HG02798 (cell line): ENCODE results near the gene MRPL2.
A peak's percentile ranks its signal among the peaks of the same experiment; 100 is the strongest.

Experiments used
- ATAC-seq: cut with Tn5 transposase; IDR thresholded peaks from one replicate; pipeline ENCODE4 v1.9.1; 2021; ENCODE audit warnings: mild to moderate bottlenecking; ENCODE audit not compliant: unreplicated experiment, poor library complexity

MRPL2 gene

DNA sequence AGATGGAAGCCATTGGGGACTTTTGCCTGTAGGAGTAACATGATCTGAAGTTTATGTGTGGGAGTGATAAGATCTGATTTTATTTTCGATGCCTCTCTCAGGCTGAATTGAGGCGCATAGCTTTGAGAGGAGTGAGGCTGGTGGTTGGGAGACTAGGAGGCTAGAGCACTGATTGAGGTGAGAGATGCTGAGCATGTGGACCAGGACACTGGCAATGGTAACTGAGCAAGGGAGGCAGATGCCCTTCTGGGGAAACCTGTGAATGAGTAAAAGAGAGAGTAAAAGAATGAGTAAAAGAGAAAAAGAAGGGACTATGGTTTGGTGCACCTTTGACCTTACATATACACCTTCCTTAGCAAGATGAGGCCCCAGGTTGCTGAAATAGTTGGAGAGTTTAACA lies 34.8 kb downstream of the MRPL2 start:
- ATAC-seq: no peak

DNA sequence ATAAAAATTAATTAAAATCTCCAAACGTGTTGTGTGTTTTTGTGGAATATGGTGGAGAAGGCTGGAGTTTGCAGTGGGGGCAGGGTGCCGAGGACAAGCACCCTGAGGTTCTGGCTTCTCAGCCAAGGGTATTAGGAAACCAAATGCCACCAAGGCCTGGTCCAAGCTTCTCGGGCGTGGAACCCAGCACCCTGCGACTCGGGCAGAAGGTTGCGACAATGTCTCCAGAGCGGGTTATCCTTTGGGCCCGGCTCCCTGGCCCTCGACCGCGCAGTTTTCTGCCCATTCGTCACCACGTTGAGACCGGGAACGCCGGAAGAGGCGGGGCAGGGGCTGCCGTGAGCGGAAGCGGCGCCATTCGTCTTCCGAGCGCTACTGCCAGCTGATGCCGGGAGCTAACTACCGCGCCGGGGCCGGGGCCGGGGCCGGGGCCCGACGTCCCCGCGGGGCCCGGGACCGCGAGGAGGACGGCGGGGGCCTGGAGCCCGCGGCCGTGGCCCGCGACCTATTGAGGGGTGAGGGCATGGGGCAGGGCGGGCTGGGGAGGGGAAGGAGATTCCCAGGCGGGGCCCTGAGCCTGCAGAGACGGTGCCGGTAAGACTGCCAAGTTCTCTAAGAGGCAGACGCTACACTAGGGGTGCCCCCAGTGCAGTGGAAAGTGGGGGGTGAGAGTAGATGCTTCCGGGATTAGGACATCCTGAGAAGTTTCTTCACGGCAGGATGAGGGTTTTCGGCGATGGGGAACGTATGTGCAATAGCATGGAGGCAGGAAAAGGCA lies 37.8 kb downstream of the MRPL2 start, which contains the start of gene RRP36:
TSS of gene RRP36 (plus strand) at position 354 of the 778 bp plus-strand sequence. CDS start at position 386, 32 bp downstream.
- peak; percentile 82 for ATAC-seq

DNA sequence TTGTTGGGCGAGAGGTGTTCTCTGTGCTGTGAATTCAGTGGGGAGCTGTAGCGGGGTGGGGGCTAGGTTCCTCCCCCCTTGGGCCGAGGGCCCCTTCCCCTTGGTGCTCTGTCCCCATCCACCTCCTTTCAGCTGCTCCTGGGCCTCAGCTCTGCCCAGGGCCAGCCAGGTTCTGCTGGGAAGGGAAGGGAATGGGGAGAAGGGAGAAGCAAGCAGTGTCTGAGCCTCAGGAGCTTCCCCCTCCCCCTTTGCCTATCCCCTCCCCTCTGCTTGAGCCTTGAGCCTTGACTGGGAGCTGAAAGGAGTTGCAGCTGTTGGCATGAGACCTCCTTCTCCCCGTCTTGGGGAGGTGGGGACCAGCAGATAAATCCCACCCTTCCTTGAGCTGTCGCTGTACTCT lies 38.4 kb downstream of the MRPL2 start:
- no peak for ATAC-seq

DNA sequence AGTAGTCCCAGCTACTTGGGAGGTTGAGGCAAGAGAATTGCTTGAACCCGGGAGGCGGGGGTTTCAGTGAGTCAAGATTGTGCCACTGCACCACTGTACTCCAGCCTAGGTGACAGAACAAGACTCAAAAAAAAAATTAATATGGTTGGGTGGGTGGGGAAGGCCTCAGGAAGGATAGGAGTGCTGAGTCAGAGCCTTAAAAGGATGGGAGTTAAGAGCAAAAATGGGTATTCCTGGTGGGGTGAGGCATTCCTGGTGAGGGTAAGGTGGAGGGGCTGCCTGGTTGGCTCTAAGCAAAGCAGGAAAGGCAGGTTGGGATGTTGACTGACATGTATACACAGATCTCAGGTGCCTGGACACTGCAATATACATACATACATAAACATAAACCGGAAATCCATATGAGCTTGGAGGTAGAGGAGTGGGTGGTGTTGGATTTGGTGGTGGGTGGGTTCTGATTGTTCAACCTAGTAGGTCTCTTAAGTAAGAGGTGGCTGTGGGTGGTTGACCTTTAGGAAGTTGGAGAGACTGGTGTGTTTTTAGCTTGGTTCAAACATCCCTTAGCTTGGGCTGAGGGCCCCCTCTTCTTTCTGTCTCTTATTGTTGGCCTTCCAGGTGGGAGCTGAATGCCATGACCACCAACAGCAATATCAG lies 39.1 kb downstream of the MRPL2 start:
- no peak for ATAC-seq

DNA sequence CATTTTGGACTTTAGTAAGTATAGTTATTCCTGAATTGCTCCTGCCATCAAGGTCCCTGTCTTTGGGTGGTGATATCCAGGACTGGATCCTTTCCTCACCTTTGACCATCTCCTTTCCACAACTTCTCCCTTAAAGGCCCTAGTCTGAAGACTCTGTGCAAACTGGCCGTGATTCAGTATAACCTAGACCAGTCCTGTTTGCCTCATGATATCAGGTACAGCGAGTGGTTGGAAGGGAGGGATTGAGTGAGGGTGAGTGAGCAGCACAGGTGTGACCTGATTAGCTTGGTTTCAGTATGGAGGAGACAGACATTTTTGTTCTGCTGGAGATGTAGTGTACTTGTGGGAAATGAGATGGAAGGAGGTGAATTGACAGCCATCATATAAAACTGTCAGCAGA lies 40.1 kb downstream of the MRPL2 start:
- ATAC-seq: no peak

DNA sequence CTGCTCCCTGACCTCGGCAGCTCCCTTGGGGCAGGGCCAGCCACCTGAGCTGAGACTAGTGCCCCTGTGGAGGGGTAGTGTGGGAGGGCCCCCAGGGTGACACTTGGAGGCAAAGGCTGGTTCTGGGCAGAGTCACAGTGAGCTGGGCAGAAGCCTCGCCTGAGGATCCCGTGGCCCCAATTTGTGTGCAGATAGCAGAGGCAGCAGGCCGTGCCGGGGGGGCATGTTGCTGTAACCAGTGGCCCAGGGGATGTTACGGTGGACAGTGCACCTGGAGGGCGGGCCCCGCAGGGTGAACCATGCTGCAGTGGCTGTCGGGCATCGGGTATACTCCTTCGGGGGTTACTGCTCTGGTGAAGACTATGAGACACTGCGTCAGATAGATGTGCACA lies 42.3 kb downstream of the MRPL2 start:
- ATAC-seq: no peak

DNA sequence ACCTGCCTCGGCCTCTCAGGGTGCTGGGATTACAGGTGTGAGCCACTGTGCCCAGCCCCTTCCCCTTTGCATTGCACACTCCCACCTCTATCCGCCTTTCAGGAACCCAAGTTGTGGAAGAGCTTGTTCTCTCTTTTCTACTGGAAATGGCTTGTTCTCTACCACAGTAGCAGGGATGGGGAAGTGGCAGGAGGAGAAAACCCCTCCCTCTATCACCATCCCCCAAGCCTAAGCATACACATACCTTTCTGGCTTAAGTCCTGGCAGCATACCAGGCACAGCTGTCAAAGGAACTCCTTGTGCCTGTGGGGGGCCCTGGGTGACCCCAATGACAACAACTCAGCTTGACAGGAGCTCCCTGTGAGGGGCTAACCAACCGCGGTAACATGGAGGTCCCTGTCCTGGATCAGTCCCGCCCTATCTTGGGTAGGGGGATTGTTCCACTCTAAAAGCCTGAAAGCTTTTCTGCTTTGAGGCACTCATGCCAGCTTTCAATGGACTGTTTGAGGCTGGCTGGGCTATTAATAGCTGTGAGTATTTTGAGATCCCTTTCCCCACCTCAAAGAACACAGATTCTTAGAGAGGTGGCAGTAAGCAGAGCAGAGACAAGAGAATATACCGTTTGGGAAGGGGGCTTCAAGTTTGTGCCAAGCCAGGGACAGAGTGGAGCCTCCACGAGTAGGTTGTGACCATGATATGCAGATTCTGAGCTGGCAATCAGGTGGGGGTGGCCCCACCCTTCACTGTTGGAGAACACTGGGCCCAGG lies 42.9 kb downstream of the MRPL2 start:
- no peak for ATAC-seq

DNA sequence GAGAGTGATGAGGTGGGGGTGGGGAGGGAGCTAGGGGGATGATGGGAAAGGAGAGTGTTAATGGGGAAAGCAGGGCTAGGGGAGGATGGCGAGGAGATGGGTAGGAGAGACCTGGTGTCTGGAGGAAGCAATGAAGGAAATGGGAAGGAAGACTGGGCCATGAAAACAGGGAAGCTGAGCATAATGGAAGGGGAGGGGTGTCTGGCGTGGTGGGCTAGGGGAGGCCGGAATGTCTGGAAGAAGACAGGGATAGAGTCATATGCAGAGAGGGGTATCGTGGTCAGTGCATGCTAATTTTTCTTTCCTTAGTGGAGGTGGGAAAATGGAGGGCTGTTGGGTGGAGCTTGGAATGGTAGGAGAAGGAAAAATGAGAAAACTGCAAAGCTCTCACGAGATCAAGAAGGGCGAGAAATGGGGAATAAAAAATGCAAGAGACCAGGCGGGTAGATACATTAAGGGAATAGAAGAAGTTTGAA lies 44.8 kb downstream of the MRPL2 start:
- no peak for ATAC-seq

DNA sequence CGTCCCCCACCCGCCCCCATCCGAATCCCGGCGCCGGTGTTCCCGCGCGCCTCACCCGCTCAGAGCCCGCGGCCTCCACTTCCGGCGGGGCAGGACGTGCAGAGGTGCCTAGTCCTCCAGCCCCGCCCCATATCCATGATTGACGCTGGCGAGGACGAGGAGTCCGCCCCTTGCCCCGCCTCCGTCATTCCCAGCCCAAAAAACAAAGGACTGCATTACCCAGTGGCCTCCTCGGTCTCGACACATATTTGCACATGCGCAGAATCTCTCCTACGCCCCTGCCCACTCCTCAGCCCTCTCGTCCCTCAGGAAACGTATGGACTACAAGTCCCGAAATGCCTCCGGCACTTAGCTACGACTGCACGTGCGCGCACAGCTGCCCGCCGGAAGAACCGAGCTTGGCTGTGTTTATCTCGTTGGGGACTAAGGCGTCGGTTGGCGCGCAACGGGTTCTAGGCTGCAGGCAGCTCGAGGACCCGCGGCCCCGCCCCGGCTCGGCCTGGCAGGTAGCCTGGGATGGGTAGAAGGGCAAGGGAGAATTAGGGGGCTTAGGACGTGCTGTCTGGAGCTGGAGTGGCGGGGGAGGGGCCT lies 45.3 kb downstream of the MRPL2 start, which contains the start of the genes KLHDC3 and MEA1:
TSS of gene KLHDC3 (plus strand) at position 407 of the 591 bp plus-strand sequence. CDS start 2,944 bp downstream, outside the sequence.
TSS of gene MEA1 (minus strand) at position 104 of the 591 bp plus-strand sequence. CDS start 133 bp downstream, outside the sequence.
- peak; percentile 95 for ATAC-seq

DNA sequence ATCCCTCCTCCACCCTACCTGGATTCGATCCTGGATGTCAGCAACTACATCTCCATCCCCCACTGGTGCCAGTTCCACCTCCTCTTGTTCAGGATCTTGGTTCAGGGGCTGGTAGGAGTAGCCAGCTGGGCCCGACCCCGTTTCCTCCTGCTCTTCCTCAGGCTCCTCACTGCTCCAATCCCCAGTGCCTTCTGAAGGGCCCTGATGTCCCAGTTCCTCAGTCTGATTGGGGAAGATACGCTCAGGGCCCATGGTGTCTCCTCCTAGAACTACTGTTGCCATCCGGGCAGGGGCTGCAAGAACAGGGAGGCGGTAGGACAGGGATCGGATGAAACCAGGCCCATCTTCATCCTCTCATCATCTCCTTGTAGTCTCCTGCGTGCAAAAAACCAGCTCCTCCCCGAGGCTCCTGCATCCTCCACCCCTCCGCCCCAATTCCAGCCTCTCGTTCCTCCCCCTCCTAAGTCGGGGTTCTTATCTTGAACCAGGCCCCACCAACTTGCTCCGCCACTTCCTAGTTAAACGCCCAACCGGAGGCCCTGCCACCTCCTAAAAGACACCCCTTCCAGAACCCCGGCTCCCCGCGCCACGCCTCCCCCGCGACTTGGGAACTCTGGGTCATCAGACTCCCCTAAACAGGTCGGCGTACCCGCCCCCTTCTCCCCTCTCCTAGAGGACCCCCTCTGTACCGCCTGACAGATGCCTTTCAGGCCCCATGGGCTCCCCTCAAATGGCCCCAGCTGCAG lies 46.0 kb downstream of the MRPL2 start:
- ATAC-seq: no peak

DNA sequence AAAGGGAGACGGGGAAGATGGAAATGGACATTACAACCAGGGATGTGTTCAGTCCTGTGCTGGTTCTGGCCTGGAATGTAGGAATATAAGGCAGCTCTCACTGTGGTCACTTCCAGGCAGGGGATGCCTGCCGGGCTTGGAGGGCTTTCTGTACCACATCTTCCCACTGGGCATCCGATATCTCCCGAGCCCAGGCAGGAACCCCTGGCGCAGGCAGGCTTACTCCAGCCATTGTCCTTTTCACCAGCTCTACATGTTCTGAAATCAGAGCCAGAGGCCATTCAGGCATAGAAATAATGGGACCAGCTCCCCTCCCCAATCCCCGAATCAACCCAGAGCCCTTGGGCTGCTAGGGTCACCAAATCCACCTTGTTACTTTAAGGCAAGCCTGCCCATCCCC lies 46.9 kb downstream of the MRPL2 start:
- ATAC-seq: no peak

DNA sequence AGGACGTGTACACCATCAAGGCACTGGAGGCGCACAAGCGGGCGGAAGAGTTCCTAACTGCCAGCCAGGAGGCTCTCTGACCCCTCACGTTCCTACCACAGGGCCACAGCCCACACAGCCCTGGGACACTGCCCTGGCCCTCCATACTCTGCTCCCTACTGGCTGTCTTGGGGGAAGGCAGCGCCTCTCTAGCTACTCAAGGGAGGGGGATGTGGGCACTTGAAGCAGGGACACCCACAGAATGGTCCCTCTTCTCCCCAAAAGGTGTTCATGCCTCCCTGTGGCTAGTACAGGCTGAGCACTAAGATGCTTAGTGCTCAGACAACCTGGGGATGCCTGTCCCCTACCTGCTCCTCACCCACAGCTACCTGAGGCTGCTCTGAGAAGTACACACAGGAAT lies 48.0 kb downstream of the MRPL2 start:
- ATAC-seq: no peak

DNA sequence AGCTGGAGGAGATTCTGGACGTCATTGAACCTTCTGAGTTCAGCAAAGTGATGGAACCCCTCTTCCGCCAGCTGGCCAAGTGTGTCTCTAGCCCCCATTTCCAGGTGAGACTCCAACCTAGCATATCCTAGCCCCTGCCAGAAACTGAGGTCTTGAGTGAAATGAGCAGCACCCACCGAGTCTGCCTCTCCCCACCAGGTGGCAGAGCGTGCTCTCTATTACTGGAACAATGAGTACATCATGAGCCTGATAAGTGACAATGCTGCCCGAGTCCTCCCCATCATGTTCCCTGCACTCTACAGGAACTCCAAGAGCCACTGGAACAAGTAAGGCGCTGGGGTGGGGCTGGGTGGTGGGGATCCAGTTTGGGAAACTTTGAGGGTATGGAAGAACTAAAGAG lies 50.1 kb downstream of the MRPL2 start:
- ATAC-seq: no peak

DNA sequence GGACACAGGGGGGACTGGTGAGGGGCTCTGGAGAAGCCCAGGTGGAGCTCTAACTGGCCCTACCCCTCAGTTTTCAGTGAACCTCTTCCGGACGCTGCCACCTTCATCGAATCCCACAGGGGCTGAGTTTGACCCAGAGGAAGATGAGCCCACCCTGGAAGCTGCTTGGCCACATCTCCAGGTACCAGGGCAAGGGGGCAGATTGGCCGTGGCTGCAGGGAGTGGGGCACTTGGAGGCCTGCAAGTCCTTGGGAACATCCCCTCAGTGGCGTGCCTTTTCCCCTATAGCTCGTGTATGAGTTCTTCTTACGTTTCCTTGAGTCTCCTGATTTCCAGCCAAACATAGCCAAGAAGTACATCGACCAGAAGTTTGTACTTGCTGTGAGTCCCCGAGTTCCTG lies 52.1 kb downstream of the MRPL2 start:
- no peak for ATAC-seq

DNA sequence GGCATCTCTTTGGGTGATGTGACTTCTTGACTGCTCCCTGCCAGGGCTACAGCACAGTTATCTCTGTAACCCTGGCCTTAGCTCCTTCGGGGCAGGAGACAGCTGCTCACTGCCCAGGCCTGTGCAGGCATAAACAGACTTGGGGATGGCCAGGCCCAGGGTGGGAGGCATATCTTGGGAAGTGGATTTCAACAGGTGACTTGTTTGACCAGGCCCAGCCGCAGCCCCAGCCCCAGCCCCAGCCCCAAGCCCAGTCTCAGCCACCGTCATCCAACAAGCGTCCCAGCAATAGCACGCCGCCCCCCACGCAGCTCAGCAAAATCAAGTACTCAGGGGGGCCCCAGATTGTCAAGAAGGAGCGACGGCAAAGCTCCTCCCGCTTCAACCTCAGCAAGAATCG lies 53.0 kb downstream of the MRPL2 start:
- ATAC-seq: no peak

DNA sequence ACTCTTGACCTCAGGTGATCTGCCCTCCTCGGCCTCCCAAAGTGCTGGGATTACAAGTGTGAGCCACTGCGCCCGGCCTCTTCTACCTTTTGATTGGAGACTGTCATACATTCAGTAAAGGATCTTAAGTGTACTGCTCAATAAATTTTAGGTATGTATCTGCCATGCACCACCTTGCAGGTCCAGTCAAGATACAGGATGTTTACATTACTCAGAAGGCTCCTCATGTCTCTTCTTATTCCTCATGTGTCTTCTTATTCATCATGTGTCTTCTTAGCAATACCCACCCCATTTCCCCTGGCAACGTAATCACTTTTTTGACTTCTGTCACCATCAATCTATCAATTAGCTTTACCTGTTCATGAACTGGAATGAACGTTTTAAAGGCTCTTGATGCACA lies 53.4 kb downstream of the MRPL2 start:
- ATAC-seq: no peak
